Glomerular endothelial cell (primary cell): ENCODE measurements around the gene RAPGEF3. TPM values are rescaled to one million over a fixed set of nuclear protein-coding genes. Genes with fewer than 3 reads are reported as not detected.

Experiments
- DNase-seq: peaks from one replicate; pipeline ENCODE4 v3.0.0-alpha.2; 2011; ENCODE audit warnings: low read depth, low spot score; ENCODE audit errors: extremely low read depth
- total RNA-seq: library from RNA; depleted of rRNA; stranded (reverse); fragments of >200 nt; gene quantifications from 2 replicates; pipeline ENCODE4 v1.2.3, GENCODE V29; 2015

The RAPGEF3 gene
- total RNA-seq, 1 donor from 2014 or later = 38.2 TPM

- DNase-seq = no peak
Observed at GRCh38 chr12:47790676-47791350, 32.1 kb upstream of the RAPGEF3 start.

GRCh38 chr12:47789712-47790489 is 31.2 kb upstream of the RAPGEF3 start:
- no peak for DNase-seq

- DNase-seq = no peak
Observed at GRCh38 chr12:47789141-47789540, 30.5 kb upstream of the RAPGEF3 start.

GRCh38 chr12:47787596-47788319 is 29.1 kb upstream of the RAPGEF3 start:
- no peak for DNase-seq

- no peak for DNase-seq
Observed at GRCh38 chr12:47786662-47787280, 28.1 kb upstream of the RAPGEF3 start.

- no peak for DNase-seq
Observed at GRCh38 chr12:47785887-47786661, 27.4 kb upstream of the RAPGEF3 start.

- no peak for DNase-seq
Observed at GRCh38 chr12:47785036-47785886, 26.6 kb upstream of the RAPGEF3 start.

- DNase-seq = no peak
Observed at GRCh38 chr12:47783821-47784819, 25.4 kb upstream of the RAPGEF3 start.

- DNase-seq = no peak
Observed at GRCh38 chr12:47783024-47783755, 24.5 kb upstream of the RAPGEF3 start.

GRCh38 chr12:47782372-47782770 is 23.7 kb upstream of the RAPGEF3 start:
- DNase-seq = no peak

- no peak for DNase-seq
Observed at GRCh38 chr12:47781479-47782371, 23.0 kb upstream of the RAPGEF3 start.

GRCh38 chr12:47779943-47780504 is 21.3 kb upstream of the RAPGEF3 start:
- DNase-seq = no peak

- peak; percentile 56 for DNase-seq
Observed at GRCh38 chr12:47779301-47779942, 20.7 kb upstream of the RAPGEF3 start.

GRCh38 chr12:47778881-47779280 is 20.2 kb upstream of the RAPGEF3 start:
- no peak for DNase-seq

- DNase-seq = no peak
Observed at GRCh38 chr12:47777741-47778558, 19.3 kb upstream of the RAPGEF3 start.
